Measurements from ENCODE around the gene SKAP1. TPM values are rescaled to one million over a fixed set of nuclear protein-coding genes. Genes with fewer than 3 reads are reported as not detected.
"Not testable (repeated sequence)": the region's sequence is repeated elsewhere in the genome, so short reads cannot be mapped to it uniquely, and the experiment has no call there.

Gene SKAP1
- polyA plus RNA-seq, 1 donor = 12.7 TPM

GRCh38 chr17:48373130-48373830, 56.7 kb downstream of the SKAP1 start:
- DNase-seq = no peak

- not testable (repeated sequence) for DNase-seq
Measured at GRCh38 chr17:48368967-48369366, 61.0 kb downstream of the SKAP1 start.

GRCh38 chr17:48368352-48368908, 61.6 kb downstream of the SKAP1 start:
- no peak for DNase-seq

GRCh38 chr17:48363161-48363560, 66.9 kb downstream of the SKAP1 start:
- no peak for DNase-seq

- DNase-seq = not testable (repeated sequence)
Measured at GRCh38 chr17:48360861-48361633, 69.0 kb downstream of the SKAP1 start.

- DNase-seq = no peak
Measured at GRCh38 chr17:48357779-48358602, 72.0 kb downstream of the SKAP1 start.

- DNase-seq = no peak
Measured at GRCh38 chr17:48356866-48357265, 73.1 kb downstream of the SKAP1 start.

GRCh38 chr17:48352630-48353029, 77.4 kb downstream of the SKAP1 start:
- DNase-seq = no peak

GRCh38 chr17:48351911-48352332, 78.1 kb downstream of the SKAP1 start:
- peak; percentile 74 for DNase-seq

- DNase-seq = no peak
Measured at GRCh38 chr17:48348352-48348751, 81.7 kb downstream of the SKAP1 start.

GRCh38 chr17:48347177-48347576, 82.8 kb downstream of the SKAP1 start:
- DNase-seq = no peak

- DNase-seq = no peak
Measured at GRCh38 chr17:48344251-48344650, 85.8 kb downstream of the SKAP1 start.

- no peak for DNase-seq
Measured at GRCh38 chr17:48340916-48341315, 89.1 kb downstream of the SKAP1 start.

GRCh38 chr17:48338720-48339119, 91.3 kb downstream of the SKAP1 start:
- DNase-seq = no peak

- not testable (repeated sequence) for DNase-seq
Measured at GRCh38 chr17:48337903-48338302, 92.1 kb downstream of the SKAP1 start.

- no peak for DNase-seq
Measured at GRCh38 chr17:48336986-48337385, 93.0 kb downstream of the SKAP1 start.

- DNase-seq = peak; percentile 91
Measured at GRCh38 chr17:48335858-48336500, 94.0 kb downstream of the SKAP1 start.

- DNase-seq = no peak
Measured at GRCh38 chr17:48335146-48335784, 94.7 kb downstream of the SKAP1 start.

- DNase-seq = no peak
Measured at GRCh38 chr17:48333034-48333530, 96.9 kb downstream of the SKAP1 start.

GRCh38 chr17:48330887-48331286, 99.1 kb downstream of the SKAP1 start:
- no peak for DNase-seq

GRCh38 chr17:48330421-48330820, 99.6 kb downstream of the SKAP1 start:
- no peak for DNase-seq
